ENCODE measurements around the gene DNAI2.

The DNAI2 gene

GRCh38 chr17:74298778-74299177 is 24.7 kb downstream of the DNAI2 start:
- no peaks in the 10 kb centered on the region for H4K20me1 ChIP-seq (ENCODE audit: insufficient read depth, low read length, poor library complexity, severe bottlenecking)
- H3K79me2 ChIP-seq (ENCODE audit: insufficient read depth, low read length) = no peaks in the 10 kb centered on the region
- no peak overlapping the region for H3K9ac ChIP-seq (ENCODE audit: low read depth, low read length, poor library complexity, severe bottlenecking)
- H3F3A ChIP-seq (ENCODE audit: low read depth) = no peaks in the 10 kb centered on the region
- H3K4me1 ChIP-seq (ENCODE audit: insufficient read depth, low read length, poor library complexity, severe bottlenecking) = peaks cover 3% of the 10 kb centered on the region
- H3K4me3 ChIP-seq (ENCODE audit: low read length, poor library complexity, severe bottlenecking) = no peak overlapping the region
- no peak overlapping the region for H2AFZ ChIP-seq (ENCODE audit: low read length)
- no peaks in the 10 kb centered on the region for H3K9me3 ChIP-seq (ENCODE audit: insufficient read depth, low read depth, low read length)
- H3K36me3 ChIP-seq (ENCODE audit: insufficient read depth, low read length) = no peaks in the 10 kb centered on the region
- no peaks in the 10 kb centered on the region for H3K9me2 ChIP-seq (replicated peaks; ENCODE audit: low read depth, low read length)
- H3K27me3 ChIP-seq (ENCODE audit: insufficient read depth, low read length, poor library complexity, severe bottlenecking) = no peaks in the 10 kb centered on the region
- no peak overlapping the region for H3K4me2 ChIP-seq (ENCODE audit: low read depth, low read length, poor library complexity, severe bottlenecking)
- no peak for TF ChIP-seq EZH2phosphoT487 (IDR thresholded peaks at IDR 0.05; ENCODE audit: borderline replicate concordance)
- TF ChIP-seq CTCF (conservative IDR thresholded peaks at IDR 0.05; ENCODE audit: low read length) = no peak

GRCh38 chr17:74299226-74300009 is 25.4 kb downstream of the DNAI2 start:
- no peaks in the 10 kb centered on the region for H4K20me1 ChIP-seq (ENCODE audit: insufficient read depth, low read length, poor library complexity, severe bottlenecking)
- H3K27me3 ChIP-seq (ENCODE audit: insufficient read depth, low read length, poor library complexity, severe bottlenecking) = no peaks in the 10 kb centered on the region
- H3K79me2 ChIP-seq (ENCODE audit: insufficient read depth, low read length) = no peaks in the 10 kb centered on the region
- H3K4me1 ChIP-seq (ENCODE audit: insufficient read depth, low read length, poor library complexity, severe bottlenecking) = peaks cover 3% of the 10 kb centered on the region
- H3K9ac ChIP-seq (ENCODE audit: low read depth, low read length, poor library complexity, severe bottlenecking) = no peak overlapping the region
- H3K4me3 ChIP-seq (ENCODE audit: low read length, poor library complexity, severe bottlenecking) = no peak overlapping the region
- H3F3A ChIP-seq (ENCODE audit: low read depth) = no peaks in the 10 kb centered on the region
- no peaks in the 10 kb centered on the region for H3K9me2 ChIP-seq (replicated peaks; ENCODE audit: low read depth, low read length)
- no peaks in the 10 kb centered on the region for H3K36me3 ChIP-seq (ENCODE audit: insufficient read depth, low read length)
- H2AFZ ChIP-seq (ENCODE audit: low read length) = no peak overlapping the region
- no peak overlapping the region for H3K4me2 ChIP-seq (ENCODE audit: low read depth, low read length, poor library complexity, severe bottlenecking)
- TF ChIP-seq EZH2phosphoT487 (IDR thresholded peaks at IDR 0.05; ENCODE audit: borderline replicate concordance) = no peak
- no peaks in the 10 kb centered on the region for H3K9me3 ChIP-seq (ENCODE audit: insufficient read depth, low read depth, low read length)

- H3K4me2 ChIP-seq (ENCODE audit: low read depth, low read length, poor library complexity, severe bottlenecking) = no peak overlapping the region
- no peaks in the 10 kb centered on the region for H3K9me2 ChIP-seq (replicated peaks; ENCODE audit: low read depth, low read length)
- no peaks in the 10 kb centered on the region for H4K20me1 ChIP-seq (ENCODE audit: insufficient read depth, low read length, poor library complexity, severe bottlenecking)
Measured at GRCh38 chr17:74303305-74303704, 29.3 kb downstream of the DNAI2 start.

More at GRCh38 chr17:74303305-74303704, 29.3 kb downstream of the DNAI2 start:
- Histone ChIP-seq H3K9ac (ENCODE audit: low read depth, low read length, poor library complexity, severe bottlenecking) (no peak overlapping the region), H3K9me3 (ENCODE audit: insufficient read depth, low read depth, low read length) (no peaks in the 10 kb centered on the region), H3K27me3 (ENCODE audit: insufficient read depth, low read length, poor library complexity, severe bottlenecking) (no peaks in the 10 kb centered on the region), H3K36me3 (ENCODE audit: insufficient read depth, low read length) (no peaks in the 10 kb centered on the region), H3K79me2 (ENCODE audit: insufficient read depth, low read length) (no peaks in the 10 kb centered on the region), H3F3A (ENCODE audit: low read depth) (no peaks in the 10 kb centered on the region), H3K4me1 (ENCODE audit: insufficient read depth, low read length, poor library complexity, severe bottlenecking) (no peaks in the 10 kb centered on the region), H2AFZ (ENCODE audit: low read length) (no peak overlapping the region), H3K4me3 (ENCODE audit: low read length, poor library complexity, severe bottlenecking) (no peak overlapping the region)
- TF ChIP-seq CTCF (conservative IDR thresholded peaks at IDR 0.05; ENCODE audit: low read length) = no peak
- no peak for TF ChIP-seq EZH2phosphoT487 (IDR thresholded peaks at IDR 0.05; ENCODE audit: borderline replicate concordance)

Data from Loucy (cell line).